Ishikawa (cell line): ENCODE results near the gene C1GALT1.

Source experiments
- CEBPB ChIP-seq: IDR thresholded peaks from 2 replicates; pipeline ENCODE4 v1.6.1; 2012
- CREB1 ChIP-seq: IDR thresholded peaks from 2 replicates; pipeline ENCODE4 v1.6.1; 2012; ENCODE audit warnings: low read depth
- EGR1 ChIP-seq: IDR thresholded peaks from 2 replicates; pipeline ENCODE4 v1.6.1; 2012
- EP300 ChIP-seq: IDR thresholded peaks from 2 replicates; pipeline ENCODE4 v1.6.1; 2012; ENCODE audit warnings: borderline replicate concordance
- FOXM1 ChIP-seq: IDR thresholded peaks from 2 replicates; pipeline ENCODE4 v1.6.1; 2012; ENCODE audit warnings: low read depth, borderline replicate concordance
- MAX ChIP-seq: IDR thresholded peaks from 2 replicates; pipeline ENCODE4 v1.6.1; 2012
- NFIC ChIP-seq: IDR thresholded peaks from 2 replicates; pipeline ENCODE4 v1.6.1; 2012
- RAD21 ChIP-seq: IDR thresholded peaks from 2 replicates; pipeline ENCODE4 v1.6.1; 2012; ENCODE audit warnings: low read depth
- REST ChIP-seq: IDR thresholded peaks from 2 replicates; pipeline ENCODE4 v1.6.1; 2012; ENCODE audit warnings: low read depth, mild to moderate bottlenecking
- TAF1 ChIP-seq: IDR thresholded peaks from 2 replicates; pipeline ENCODE4 v1.6.1; 2012; ENCODE audit warnings: low read depth, mild to moderate bottlenecking
- TCF12 ChIP-seq: IDR thresholded peaks from 2 replicates; pipeline ENCODE4 v1.6.1; 2012; ENCODE audit warnings: low read depth
- TEAD4 ChIP-seq: IDR thresholded peaks from 2 replicates; pipeline ENCODE4 v1.6.1; 2012
- USF1 ChIP-seq: IDR thresholded peaks from 2 replicates; pipeline ENCODE4 v1.6.1; 2012
- YY1 ChIP-seq: IDR thresholded peaks from 2 replicates; pipeline ENCODE4 v1.6.1; 2012; ENCODE audit warnings: low read depth
- ZBTB7A ChIP-seq: IDR thresholded peaks from 2 replicates; pipeline ENCODE4 v1.6.1; 2012; ENCODE audit warnings: low read depth

Gene C1GALT1

GRCh38 chr7:7265081-7266075 lies 83.0 kb downstream of the C1GALT1 start:
- no peak for TF ChIP-seq EGR1
- TF ChIP-seq YY1 = no peak
- TF ChIP-seq FOXM1 = no peak
- no peak for TF ChIP-seq TAF1
- TF ChIP-seq TCF12 = no peak
- TF ChIP-seq MAX = no peak

- TF ChIP-seq NFIC (no peak), EGR1 (no peak)
Observed at GRCh38 chr7:7266257-7266881, 84.0 kb downstream of the C1GALT1 start.

- TF ChIP-seq FOXM1 = no peak
- TF ChIP-seq USF1 = no peak
- no peak for TF ChIP-seq NFIC
- no peak for TF ChIP-seq EGR1
- no peak for TF ChIP-seq TEAD4
- no peak for TF ChIP-seq REST
- no peak for TF ChIP-seq ZBTB7A
- no peak for TF ChIP-seq CREB1
- TF ChIP-seq TAF1 = no peak
- no peak for TF ChIP-seq MAX
- no peak for TF ChIP-seq TCF12
- no peak for TF ChIP-seq CEBPB
- no peak for TF ChIP-seq YY1
- TF ChIP-seq RAD21 = no peak
- no peak for TF ChIP-seq EP300
Observed at GRCh38 chr7:7271094-7271874, 88.9 kb downstream of the C1GALT1 start.

- TF ChIP-seq EP300 (no peak), MAX (no peak)
Observed at GRCh38 chr7:7272294-7272693, 90.0 kb downstream of the C1GALT1 start.

GRCh38 chr7:7274782-7275181 lies 92.4 kb downstream of the C1GALT1 start:
- TF ChIP-seq NFIC (no peak), REST (no peak)

- TF ChIP-seq USF1 (no peak), TCF12 (no peak), ZBTB7A (no peak), FOXM1 (no peak), REST (no peak), TEAD4 (no peak), CEBPB (no peak), RAD21 (no peak), NFIC (no peak), CREB1 (no peak), MAX (no peak)
Observed at GRCh38 chr7:7276161-7276560, 93.8 kb downstream of the C1GALT1 start.
